ENCODE measurements around the gene RRM2. TPM values are rescaled to one million over a fixed set of nuclear protein-coding genes. Genes with fewer than 3 reads are reported as not detected.

RRM2 gene
- total RNA-seq, 1 donor = 45.8 TPM

DNA sequence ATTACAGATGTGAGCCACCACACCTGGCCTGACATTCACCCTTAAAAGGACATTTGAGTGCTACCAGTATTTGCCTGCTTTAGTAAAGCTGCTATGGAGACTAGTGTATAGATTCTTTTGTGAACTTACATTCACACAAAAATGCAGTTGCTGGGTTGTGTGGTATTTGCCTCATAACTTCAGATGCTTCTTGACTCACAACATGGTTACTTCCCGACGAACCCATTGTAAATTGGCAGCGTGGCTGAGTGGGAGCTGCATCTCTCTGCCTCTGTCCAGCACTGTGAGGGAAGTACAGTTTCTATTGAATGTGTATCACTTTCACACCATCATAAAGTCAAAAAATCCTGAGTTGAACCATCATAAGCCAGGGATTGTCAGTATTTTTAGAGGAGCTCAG, 56.9 kb downstream of the RRM2 start:
- DNase-seq (ENCODE audit: low read depth) = no peak
- H3K4me3 ChIP-seq (ENCODE audit: low read depth, low read length) = no peak overlapping the region
- TF ChIP-seq, protein P1, sequence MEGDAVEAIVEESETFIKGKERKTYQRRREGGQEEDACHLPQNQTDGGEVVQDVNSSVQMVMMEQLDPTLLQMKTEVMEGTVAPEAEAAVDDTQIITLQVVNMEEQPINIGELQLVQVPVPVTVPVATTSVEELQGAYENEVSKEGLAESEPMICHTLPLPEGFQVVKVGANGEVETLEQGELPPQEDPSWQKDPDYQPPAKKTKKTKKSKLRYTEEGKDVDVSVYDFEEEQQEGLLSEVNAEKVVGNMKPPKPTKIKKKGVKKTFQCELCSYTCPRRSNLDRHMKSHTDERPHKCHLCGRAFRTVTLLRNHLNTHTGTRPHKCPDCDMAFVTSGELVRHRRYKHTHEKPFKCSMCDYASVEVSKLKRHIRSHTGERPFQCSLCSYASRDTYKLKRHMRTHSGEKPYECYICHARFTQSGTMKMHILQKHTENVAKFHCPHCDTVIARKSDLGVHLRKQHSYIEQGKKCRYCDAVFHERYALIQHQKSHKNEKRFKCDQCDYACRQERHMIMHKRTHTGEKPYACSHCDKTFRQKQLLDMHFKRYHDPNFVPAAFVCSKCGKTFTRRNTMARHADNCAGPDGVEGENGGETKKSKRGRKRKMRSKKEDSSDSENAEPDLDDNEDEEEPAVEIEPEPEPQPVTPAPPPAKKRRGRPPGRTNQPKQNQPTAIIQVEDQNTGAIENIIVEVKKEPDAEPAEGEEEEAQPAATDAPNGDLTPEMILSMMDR (IDR thresholded peaks at IDR 0.05; ENCODE audit: insufficient read depth, low read depth, low read length) = no peak

DNA sequence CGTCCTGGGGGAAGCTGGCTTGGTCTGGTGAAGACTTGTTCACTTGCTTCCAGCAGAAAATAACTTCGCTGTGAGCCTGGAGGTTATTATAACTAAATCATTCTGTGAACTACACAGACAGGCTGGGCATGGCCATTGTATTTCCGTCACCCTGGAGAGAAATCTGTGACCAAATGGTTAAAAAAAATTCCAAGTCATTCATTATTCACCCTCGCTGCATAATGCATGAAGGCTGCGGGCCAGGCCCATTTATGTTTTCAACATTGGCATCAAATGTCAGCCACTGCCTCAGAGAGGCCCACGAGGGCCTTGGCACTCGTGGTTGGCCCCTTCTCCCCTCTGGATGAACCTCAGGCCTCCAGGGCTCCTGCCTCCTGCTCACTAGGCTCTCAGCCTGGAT, 57.7 kb downstream of the RRM2 start:
- H3K4me3 ChIP-seq (ENCODE audit: low read depth, low read length) = no peak overlapping the region
- TF ChIP-seq, protein P1 (IDR thresholded peaks at IDR 0.05; ENCODE audit: insufficient read depth, low read depth, low read length) = no peak
- DNase-seq (ENCODE audit: low read depth) = no peak

Small RNA genes within 50 kb of the gene (small RNA-seq; reads per million reads assigned to genes)
- gene RF00410 = not detected
- not detected for gene RF00568

Other genes with a start within 250 kb of the RRM2 start
- gene GRHL1, start 171.0 kb upstream of the RRM2 start, total RNA-seq = 0.64 and 1.7 TPM in 2 replicates
- gene KLF11, start 79.2 kb upstream of the RRM2 start, total RNA-seq = 6.9 and 9.7 TPM in 2 replicates
- 1.6 and 2.2 TPM in 2 replicates for gene CYS1, start 42.3 kb upstream of the RRM2 start, total RNA-seq
- gene HPCAL1, start 180.2 kb downstream of the RRM2 start, total RNA-seq = 51.5 and 60.0 TPM in 2 replicates

All from fibroblast of villous mesenchyme (primary cell).